ENCODE results near the gene CACNA2D3. TPM values are rescaled to one million over a fixed set of nuclear protein-coding genes. Genes with fewer than 3 reads are reported as not detected.

CACNA2D3 gene
- polyA plus RNA-seq, 2 of the 4 experiments (the other 2 are of a cell fraction), result 0.04 to 0.05 TPM

DNA sequence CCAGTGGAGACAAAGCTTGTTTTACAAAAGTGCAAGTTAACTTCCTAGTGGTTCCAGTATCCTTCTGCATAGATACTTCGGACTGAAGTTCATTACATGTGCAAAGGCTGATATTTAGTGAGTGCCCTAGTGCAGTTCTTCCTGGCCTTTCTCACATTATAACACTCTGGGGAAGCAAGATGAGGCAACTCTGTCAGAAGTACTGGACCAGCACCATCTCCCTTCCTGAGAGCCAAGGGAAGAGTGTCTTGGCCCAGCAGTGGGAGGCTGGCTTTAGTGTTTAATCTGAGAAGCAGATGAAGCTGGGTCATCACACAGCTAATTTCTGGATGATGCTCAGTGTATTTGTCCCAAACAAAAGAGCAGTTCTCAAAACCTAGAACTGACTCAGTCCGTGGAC is 397.7 kb downstream of the CACNA2D3 start:
- 0% methylated on average over 2 of the region's 2 CpGs for WGBS (ENCODE audit: missing lambda C conversion rate)
- no peaks in the 10 kb centered on the region for H3K9me3 ChIP-seq
- no peak overlapping the region for H3K27ac ChIP-seq
- TF ChIP-seq, protein P1, sequence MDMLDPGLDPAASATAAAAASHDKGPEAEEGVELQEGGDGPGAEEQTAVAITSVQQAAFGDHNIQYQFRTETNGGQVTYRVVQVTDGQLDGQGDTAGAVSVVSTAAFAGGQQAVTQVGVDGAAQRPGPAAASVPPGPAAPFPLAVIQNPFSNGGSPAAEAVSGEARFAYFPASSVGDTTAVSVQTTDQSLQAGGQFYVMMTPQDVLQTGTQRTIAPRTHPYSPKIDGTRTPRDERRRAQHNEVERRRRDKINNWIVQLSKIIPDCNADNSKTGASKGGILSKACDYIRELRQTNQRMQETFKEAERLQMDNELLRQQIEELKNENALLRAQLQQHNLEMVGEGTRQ (IDR thresholded peaks at IDR 0.05), result no peak
- no peak for TF ChIP-seq ZNF302 (CRISPR knock-in tag; IDR thresholded peaks at IDR 0.05)
- ChIA-PET CTCF (no interaction called here), POLR2A (no interaction called here)
- no peak for DNase-seq (ENCODE audit: low read depth in 1 of 2, low spot score in 1 of 2)
- no peak overlapping the region for H3K4me3 ChIP-seq
- FAIRE-seq, result no peak
- H3K4me2 ChIP-seq, result no peak overlapping the region
- ATAC-seq, result no peak
- H3K4me1 ChIP-seq, result no peaks in the 10 kb centered on the region

DNA sequence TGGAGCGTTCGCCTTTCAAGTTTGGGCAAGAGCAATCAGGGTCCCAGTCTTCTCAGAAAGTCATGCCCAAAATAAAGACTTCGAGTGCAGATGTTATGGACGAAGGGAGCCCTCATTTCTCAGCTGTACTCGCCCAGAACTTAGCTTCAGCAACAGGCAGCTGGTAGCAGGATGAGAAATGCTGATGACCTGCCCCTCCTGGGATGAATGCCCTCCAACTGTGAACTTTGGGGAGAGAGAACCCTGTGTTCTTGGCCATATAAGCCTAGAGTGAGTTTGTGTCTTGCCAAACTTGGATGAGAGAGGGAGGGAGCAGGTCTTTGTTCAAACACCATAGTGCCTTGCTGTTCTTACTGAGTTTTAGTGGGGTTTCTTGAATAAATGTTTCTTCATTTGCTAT is 405.2 kb downstream of the CACNA2D3 start:
- Histone ChIP-seq H3K4me3 (no peak overlapping the region), H3K27ac (no peak overlapping the region), H3K9me3 (no peaks in the 10 kb centered on the region), H3K4me2 (no peak overlapping the region), H3K4me1 (no peaks in the 10 kb centered on the region)
- ChIA-PET POLR2A (no interaction called here), CTCF (no interaction called here)
- DNase-seq (ENCODE audit: low read depth in 1 of 2, low spot score in 1 of 2), result no peak
- FAIRE-seq, result no peak
- WGBS (ENCODE audit: missing lambda C conversion rate), result 0% methylated on average over 4 of the region's 5 CpGs
- no peak for ATAC-seq
- no peak for TF ChIP-seq CEBPB (IDR thresholded peaks at IDR 0.05)

DNA sequence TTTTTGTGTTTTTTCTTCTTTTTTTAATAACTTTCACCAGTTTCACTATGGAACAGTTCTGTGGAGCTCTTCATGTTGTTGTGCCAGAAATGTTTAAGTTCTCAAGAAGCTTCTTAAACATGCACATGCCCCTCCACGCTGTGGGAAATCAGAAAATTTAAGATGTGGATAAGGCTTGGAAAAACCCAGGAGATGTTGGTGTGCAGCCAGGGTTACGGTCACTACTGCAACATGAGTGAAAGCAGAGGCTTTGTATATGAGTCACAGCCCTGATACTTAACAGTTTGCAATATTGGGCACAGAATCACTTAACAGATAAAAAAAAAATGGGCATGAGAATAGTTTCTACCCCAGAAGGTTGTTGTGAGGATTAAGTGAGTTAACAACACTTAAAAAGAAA is 405.6 kb downstream of the CACNA2D3 start:
- Histone ChIP-seq H3K4me1 (no peaks in the 10 kb centered on the region), H3K4me2 (no peak overlapping the region), H3K4me3 (no peak overlapping the region), H3K27ac (no peak overlapping the region), H3K9me3 (no peaks in the 10 kb centered on the region)
- FAIRE-seq (no peak), DNase-seq (ENCODE audit: low read depth in 1 of 2, low spot score in 1 of 2) (no peak), ATAC-seq (no peak)
- ChIA-PET POLR2A (no interaction called here), CTCF (no interaction called here)
- TF ChIP-seq, protein P2, sequence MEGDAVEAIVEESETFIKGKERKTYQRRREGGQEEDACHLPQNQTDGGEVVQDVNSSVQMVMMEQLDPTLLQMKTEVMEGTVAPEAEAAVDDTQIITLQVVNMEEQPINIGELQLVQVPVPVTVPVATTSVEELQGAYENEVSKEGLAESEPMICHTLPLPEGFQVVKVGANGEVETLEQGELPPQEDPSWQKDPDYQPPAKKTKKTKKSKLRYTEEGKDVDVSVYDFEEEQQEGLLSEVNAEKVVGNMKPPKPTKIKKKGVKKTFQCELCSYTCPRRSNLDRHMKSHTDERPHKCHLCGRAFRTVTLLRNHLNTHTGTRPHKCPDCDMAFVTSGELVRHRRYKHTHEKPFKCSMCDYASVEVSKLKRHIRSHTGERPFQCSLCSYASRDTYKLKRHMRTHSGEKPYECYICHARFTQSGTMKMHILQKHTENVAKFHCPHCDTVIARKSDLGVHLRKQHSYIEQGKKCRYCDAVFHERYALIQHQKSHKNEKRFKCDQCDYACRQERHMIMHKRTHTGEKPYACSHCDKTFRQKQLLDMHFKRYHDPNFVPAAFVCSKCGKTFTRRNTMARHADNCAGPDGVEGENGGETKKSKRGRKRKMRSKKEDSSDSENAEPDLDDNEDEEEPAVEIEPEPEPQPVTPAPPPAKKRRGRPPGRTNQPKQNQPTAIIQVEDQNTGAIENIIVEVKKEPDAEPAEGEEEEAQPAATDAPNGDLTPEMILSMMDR (IDR thresholded peaks at IDR 0.05), result no peak
- TF ChIP-seq RNF2 (IDR thresholded peaks at IDR 0.05; ENCODE audit: borderline replicate concordance, low read depth) (no peak), ESRRA (IDR thresholded peaks at IDR 0.05; ENCODE audit: borderline replicate concordance, low read length) (no peak), RCOR1 (IDR thresholded peaks at IDR 0.05; ENCODE audit: low read depth, low read length) (no peak), TP53 (CRISPR knock-in tag; IDR thresholded peaks at IDR 0.05) (no peak)
- TF ChIP-seq, protein P3, sequence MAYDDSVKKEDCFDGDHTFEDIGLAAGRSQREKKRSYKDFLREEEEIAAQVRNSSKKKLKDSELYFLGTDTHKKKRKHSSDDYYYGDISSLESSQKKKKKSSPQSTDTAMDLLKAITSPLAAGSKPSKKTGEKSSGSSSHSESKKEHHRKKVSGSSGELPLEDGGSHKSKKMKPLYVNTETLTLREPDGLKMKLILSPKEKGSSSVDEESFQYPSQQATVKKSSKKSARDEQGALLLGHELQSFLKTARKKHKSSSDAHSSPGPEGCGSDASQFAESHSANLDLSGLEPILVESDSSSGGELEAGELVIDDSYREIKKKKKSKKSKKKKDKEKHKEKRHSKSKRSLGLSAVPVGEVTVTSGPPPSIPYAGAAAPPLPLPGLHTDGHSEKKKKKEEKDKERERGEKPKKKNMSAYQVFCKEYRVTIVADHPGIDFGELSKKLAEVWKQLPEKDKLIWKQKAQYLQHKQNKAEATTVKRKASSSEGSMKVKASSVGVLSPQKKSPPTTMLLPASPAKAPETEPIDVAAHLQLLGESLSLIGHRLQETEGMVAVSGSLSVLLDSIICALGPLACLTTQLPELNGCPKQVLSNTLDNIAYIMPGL (CRISPR knock-in tag; IDR thresholded peaks at IDR 0.05; ENCODE audit: borderline replicate concordance), result no peak
- WGBS (ENCODE audit: missing lambda C conversion rate), result 3% methylated on average over 2 of the region's 2 CpGs

DNA sequence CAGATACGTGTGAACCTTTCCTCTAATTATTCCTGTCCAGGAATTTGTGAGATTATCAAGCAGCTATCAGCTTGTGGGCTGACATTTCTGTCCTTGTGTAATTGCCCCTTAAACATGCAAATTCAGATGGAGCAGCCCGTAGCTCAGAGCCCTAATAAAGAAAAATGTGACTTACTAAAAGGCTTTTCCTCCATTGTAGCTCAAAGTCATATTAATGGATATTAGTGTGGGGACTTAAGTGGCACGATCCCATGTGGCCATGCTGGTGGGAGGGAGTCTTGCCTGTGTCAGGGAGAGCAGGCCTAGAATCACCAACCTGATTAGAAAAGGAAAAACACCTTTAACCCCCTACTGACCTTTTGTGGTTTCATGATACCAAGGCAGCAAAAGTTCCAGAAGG is 406.3 kb downstream of the CACNA2D3 start:
- CTCF ChIA-PET, result no interaction called here
- Histone ChIP-seq H3K4me1 (no peaks in the 10 kb centered on the region), H3K4me2 (no peak overlapping the region), H3K9me3 (no peaks in the 10 kb centered on the region), H3K27ac (no peak overlapping the region), H3K4me3 (no peak overlapping the region)
- no peak for TF ChIP-seq FOSL2 (IDR thresholded peaks at IDR 0.05)
- no peak for TF ChIP-seq FOSL2 (CRISPR knock-in tag; IDR thresholded peaks at IDR 0.05)
- TF ChIP-seq CBX2 (IDR thresholded peaks at IDR 0.05; ENCODE audit: borderline replicate concordance, low read depth), result no peak
- no peak for TF ChIP-seq MAFK (IDR thresholded peaks at IDR 0.05; ENCODE audit: partially characterized antibody)
- no peak for TF ChIP-seq TP53 (CRISPR knock-in tag; IDR thresholded peaks at IDR 0.05)
- TF ChIP-seq, protein P4, sequence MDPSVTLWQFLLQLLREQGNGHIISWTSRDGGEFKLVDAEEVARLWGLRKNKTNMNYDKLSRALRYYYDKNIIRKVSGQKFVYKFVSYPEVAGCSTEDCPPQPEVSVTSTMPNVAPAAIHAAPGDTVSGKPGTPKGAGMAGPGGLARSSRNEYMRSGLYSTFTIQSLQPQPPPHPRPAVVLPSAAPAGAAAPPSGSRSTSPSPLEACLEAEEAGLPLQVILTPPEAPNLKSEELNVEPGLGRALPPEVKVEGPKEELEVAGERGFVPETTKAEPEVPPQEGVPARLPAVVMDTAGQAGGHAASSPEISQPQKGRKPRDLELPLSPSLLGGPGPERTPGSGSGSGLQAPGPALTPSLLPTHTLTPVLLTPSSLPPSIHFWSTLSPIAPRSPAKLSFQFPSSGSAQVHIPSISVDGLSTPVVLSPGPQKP (IDR thresholded peaks at IDR 0.05; ENCODE audit: low read depth, low read length), result no peak
- TF ChIP-seq, protein P5, sequence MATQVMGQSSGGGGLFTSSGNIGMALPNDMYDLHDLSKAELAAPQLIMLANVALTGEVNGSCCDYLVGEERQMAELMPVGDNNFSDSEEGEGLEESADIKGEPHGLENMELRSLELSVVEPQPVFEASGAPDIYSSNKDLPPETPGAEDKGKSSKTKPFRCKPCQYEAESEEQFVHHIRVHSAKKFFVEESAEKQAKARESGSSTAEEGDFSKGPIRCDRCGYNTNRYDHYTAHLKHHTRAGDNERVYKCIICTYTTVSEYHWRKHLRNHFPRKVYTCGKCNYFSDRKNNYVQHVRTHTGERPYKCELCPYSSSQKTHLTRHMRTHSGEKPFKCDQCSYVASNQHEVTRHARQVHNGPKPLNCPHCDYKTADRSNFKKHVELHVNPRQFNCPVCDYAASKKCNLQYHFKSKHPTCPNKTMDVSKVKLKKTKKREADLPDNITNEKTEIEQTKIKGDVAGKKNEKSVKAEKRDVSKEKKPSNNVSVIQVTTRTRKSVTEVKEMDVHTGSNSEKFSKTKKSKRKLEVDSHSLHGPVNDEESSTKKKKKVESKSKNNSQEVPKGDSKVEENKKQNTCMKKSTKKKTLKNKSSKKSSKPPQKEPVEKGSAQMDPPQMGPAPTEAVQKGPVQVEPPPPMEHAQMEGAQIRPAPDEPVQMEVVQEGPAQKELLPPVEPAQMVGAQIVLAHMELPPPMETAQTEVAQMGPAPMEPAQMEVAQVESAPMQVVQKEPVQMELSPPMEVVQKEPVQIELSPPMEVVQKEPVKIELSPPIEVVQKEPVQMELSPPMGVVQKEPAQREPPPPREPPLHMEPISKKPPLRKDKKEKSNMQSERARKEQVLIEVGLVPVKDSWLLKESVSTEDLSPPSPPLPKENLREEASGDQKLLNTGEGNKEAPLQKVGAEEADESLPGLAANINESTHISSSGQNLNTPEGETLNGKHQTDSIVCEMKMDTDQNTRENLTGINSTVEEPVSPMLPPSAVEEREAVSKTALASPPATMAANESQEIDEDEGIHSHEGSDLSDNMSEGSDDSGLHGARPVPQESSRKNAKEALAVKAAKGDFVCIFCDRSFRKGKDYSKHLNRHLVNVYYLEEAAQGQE (IDR thresholded peaks at IDR 0.05), result no peak
- no peak for TF ChIP-seq KDM5A (IDR thresholded peaks at IDR 0.05)
- TF ChIP-seq HEYL (CRISPR knock-in tag; IDR thresholded peaks at IDR 0.05), result no peak
- TF ChIP-seq PHF8 (IDR thresholded peaks at IDR 0.05; ENCODE audit: borderline replicate concordance, low read depth), result no peak
- TF ChIP-seq SMC3 (IDR thresholded peaks at IDR 0.05), result no peak
- TF ChIP-seq KDM1A (IDR thresholded peaks at IDR 0.05; ENCODE audit: low read depth), result no peak
- TF ChIP-seq BHLHE40 (IDR thresholded peaks at IDR 0.05; ENCODE audit: low read depth, low read length), result no peak
- no peak for FAIRE-seq
- no peak for ATAC-seq
- POLR2A ChIA-PET, result no interaction called here
- DNase-seq (ENCODE audit: low read depth in 1 of 2, low spot score in 1 of 2), result no peak
- WGBS (ENCODE audit: missing lambda C conversion rate), result 2% methylated on average over 3 of the region's 3 CpGs

All from A549 (cell line).